GM18858 (cell line): ENCODE results near the gene TLL2.

Experiments
- ATAC-seq: cut with Tn5 transposase; IDR thresholded peaks from one replicate; pipeline ENCODE4 v1.9.1; 2021; ENCODE audit not compliant: unreplicated experiment

Gene TLL2

GRCh38 chr10:96367470-96367869 is 146.3 kb downstream of the TLL2 start:
- no peak for ATAC-seq

GRCh38 chr10:96366508-96366907 is 147.2 kb downstream of the TLL2 start:
- no peak for ATAC-seq

- ATAC-seq, result no peak
Measured at GRCh38 chr10:96365571-96365970, 148.2 kb downstream of the TLL2 start.

DNA sequence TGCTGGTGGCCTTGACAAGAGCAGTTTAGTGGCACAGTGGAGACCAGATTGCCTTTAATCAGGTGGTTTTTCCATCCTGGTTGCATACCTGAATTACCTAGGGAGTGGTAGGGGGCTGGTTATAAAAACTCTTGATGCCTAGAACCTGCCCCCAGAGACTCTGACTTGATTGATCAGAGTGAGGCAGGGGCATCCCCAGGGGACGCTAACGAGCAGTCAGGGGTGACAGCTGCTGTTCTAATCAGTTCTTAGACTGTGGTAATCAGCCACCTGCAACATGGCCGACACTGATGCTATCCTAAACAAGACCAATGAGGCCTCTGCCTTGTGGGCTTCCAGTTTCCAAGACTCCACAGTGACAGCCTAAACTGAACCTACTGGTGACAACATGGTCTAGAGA is 153.0 kb downstream of the TLL2 start:
- ATAC-seq, result no peak

GRCh38 chr10:96360331-96360730 is 153.4 kb downstream of the TLL2 start:
- ATAC-seq, result no peak

- no peak for ATAC-seq
Measured at GRCh38 chr10:96359616-96360015, 154.1 kb downstream of the TLL2 start.

GRCh38 chr10:96358851-96359540 is 154.7 kb downstream of the TLL2 start, which contains the start of gene OPALIN:
Gene OPALIN (minus strand): TSS chr10:96359002. CDS start chr10:96358896, 106 bp downstream.
- no peak for ATAC-seq

GRCh38 chr10:96357038-96357620 is 156.6 kb downstream of the TLL2 start:
- ATAC-seq, result no peak

- no peak for ATAC-seq
Measured at GRCh38 chr10:96352582-96352981, 161.1 kb downstream of the TLL2 start.

DNA sequence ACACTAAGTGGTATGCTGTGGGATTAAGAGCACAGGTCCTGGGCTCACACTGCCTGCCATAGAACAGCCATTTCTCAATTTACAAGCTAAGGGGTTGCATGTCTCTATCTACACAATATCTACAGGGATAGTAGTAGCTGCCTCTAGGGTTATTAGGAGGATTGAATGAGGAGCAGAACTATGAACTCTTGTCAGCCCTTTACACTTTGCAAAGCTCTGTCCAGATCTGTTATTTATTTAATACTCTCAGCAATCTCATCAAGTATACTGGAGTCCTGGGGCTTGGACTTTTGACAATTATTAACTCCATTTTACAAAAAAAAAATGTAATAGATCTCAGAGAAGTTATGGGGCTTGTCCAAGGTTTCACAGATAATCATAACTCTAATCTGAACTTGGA is 161.7 kb downstream of the TLL2 start:
- ATAC-seq, result no peak

DNA sequence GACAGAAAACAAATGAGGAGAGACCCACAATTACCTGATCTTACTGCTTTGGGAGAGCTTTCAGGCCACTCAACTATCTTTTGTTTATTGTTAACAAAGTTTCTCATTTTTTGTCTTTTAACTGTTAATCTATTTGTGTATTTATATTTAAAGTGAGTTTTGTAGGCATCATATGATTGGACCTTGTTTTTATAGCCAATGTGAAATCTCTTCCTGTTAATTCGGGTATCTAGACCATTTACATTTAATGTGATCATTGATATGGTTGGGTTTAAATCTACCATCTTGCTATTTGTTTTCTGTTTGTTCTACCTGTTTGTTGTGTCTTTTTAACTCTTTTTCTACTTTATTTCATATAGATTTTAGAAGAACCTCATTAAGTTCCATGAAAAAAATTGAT is 167.4 kb downstream of the TLL2 start:
- ATAC-seq, result no peak

GRCh38 chr10:96345222-96345621 is 168.5 kb downstream of the TLL2 start:
- no peak for ATAC-seq

DNA sequence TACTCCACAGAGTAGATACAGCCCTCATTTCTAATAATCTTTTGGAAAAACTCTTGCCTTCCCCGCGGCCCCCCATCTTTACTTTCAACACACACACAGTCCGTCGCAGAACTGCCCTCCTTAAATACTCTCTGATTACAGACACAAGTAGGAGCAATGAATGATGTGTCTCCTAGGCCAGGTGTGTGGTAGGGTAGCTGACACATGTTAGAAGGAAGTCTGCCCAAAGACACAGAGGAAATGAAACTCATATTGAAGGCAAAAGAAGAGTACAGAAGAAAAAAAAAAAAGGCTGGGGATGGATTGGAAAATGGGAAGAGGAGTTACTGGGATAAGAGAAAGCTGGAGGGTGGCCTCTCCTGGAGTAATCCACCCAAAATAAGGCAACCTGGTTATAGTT is 169.5 kb downstream of the TLL2 start:
- ATAC-seq, result no peak

GRCh38 chr10:96342402-96342801 is 171.3 kb downstream of the TLL2 start:
- no peak for ATAC-seq

DNA sequence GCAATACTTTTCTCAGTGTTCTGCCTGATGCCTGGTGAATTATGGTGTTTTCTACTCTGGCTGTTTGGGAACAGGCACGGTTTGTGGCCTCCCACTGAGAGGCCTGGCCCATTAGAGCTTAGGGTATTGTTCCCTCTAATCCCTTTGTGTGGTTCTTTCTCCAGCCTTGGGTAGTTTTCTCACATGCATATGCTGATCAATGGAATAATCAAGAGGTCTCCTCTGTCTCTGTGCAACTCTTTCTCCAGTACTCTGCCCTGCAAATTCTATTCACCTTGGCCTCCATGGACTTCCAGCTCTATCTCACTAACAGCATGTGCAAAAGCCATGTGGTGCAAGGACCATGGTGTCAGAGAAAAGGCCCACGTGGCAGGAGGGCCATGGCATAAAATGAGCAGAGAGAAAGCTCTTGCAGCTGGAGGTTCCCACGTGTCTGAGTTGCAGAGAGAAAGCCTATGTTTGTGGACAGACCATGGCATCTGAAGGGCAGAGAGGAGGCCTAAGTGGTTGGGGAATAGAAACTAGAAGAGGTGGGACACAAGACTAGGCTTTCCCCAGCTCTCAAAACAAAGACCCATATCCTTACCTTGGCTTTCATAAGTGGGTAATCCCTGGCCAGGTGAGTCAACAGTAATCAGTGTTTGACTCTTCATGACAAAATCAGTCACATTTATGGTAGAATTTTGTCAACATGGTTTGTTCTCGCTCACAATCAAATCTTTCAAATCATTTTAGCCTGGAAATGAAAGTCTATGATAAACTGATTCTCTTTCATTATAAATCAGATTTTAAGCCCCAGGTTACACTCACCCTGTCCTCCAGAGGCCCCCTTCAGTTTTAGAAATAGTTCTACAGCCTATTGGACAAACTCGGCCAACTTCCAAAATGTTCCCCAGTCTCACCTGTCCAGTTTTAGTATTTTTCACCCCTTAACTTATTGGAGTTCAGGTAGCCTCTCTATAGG is 172.2 kb downstream of the TLL2 start:
- no peak for ATAC-seq

DNA sequence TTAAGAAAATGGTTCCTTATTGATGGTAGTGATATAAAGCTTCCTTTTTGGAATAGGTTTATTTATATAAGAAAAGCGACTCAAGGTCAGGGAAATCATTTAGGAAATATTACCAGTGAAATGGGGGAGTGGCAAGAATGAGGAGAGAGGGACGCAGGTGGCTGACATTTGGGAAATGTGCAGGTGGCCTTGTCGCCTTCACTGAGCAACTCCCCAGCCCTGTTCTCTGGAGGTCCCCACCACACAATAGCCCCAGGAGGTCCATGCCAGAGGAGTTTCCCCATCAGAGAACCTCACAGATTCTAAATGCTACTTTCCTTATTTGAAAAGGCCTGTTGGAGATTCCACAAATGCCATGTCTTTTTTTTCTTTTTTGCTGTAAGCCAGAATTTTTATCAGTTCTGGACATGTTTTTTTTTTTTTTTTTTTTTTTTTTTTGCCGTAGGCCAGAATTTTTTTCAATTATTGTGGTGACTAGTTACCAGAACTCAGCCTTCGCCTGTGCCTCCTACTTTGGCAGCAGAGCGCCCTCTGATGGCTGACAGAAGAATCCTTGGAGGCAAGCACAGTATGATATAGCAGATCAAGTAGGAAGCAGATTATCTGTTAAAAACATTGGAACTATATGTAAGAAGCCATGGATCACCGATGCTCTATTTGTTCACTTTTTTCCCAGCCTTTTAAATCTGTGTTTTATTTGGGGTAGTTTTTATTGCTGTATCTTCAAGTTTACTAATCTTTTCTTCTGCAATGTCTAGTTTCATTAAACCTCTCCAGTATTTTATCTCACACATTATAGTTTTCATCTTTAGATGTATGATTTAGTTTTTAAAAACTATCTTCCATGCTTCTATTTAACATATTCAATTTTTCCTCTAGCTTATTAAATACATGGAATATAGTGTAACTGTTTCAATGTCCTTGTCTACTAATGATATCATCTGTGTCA is 173.5 kb downstream of the TLL2 start:
- no peak for ATAC-seq

GRCh38 chr10:96339383-96339782 is 174.3 kb downstream of the TLL2 start:
- ATAC-seq, result no peak

DNA sequence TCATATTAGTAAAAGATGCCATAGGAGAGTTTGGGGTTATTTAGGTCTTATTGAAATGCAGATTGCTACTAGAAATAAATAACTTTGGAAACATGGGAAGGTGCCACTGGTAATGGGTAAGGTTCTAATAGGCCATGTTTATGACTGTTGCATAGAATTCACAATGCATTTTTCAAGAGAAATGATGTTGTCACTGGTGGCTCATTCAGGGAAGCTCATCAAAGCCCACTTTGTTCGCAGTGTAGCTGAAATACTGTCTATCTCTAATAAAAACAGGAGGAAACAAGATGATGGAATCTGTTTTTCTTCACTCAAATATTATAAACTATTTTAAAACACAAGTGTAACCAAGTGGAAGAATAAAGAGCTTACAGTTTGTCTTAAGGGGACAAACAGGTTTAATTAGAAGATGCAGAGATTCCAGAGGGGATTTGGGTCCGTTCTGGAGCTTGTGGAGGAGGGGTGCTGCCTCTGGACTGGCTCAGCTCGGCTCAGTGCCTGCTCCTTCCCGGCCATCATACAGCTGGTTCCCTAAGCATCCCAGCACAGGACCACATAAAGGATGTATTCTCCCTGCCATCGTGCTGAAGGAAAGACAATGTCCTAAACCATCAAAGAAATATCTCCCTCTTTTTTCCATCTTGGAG is 175.3 kb downstream of the TLL2 start:
- no peak for ATAC-seq

DNA sequence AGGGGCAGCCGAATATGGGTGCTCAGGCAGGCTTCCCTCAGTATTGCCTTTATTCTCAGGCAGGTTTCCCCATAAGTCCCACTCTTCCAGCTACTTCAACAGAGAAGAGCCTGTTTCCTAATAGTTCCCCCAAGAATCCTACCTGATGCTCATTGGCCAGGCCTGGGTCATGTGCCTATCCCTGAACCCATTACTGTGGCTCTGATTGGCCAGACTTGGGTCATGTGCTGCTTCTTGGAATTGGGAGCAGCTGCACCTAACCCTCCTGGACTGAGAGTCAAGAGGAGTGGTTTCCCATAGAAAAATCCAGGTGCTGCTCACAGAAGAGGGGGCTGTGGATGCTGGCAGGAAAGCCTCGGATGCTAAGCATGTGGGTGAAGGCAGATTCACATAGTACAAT is 176.6 kb downstream of the TLL2 start:
- ATAC-seq, result no peak
